KMS-11 (cell line): ENCODE data around the gene SYT9.

ENCODE experiments used
- H2AFZ ChIP-seq: fragments of 200-600 bp; sonication (generic); 2 replicates; pipeline ENCODE4 v1.6.1; 2016; ENCODE audit warnings: antibody characterized with exemption, mixed run types, low read depth
- H3K27ac ChIP-seq: fragments of 200-600 bp; sonication (generic); 2 replicates; pipeline ENCODE4 v1.6.1; 2016; ENCODE audit warnings: mild to moderate bottlenecking, mixed run types
- H3K27me3 ChIP-seq: fragments of 200-600 bp; sonication (generic); 2 replicates; pipeline ENCODE4 v1.6.1; 2017; ENCODE audit warnings: mild to moderate bottlenecking, low read depth, mixed run types, moderate library complexity; ENCODE audit not compliant: insufficient read depth
- H3K36me3 ChIP-seq: fragments of 200-600 bp; sonication (generic); 2 replicates; pipeline ENCODE4 v1.6.1; 2017; ENCODE audit warnings: mild to moderate bottlenecking, mixed run types; ENCODE audit not compliant: insufficient read depth
- H3K4me1 ChIP-seq: fragments of 200-600 bp; sonication (generic); 2 replicates; pipeline ENCODE4 v1.6.1; 2016; ENCODE audit warnings: mild to moderate bottlenecking, low read depth, mixed run types; ENCODE audit not compliant: poor library complexity, severe bottlenecking
- H3K4me2 ChIP-seq: fragments of 200-600 bp; sonication (generic); 2 replicates; pipeline ENCODE4 v1.7.0; 2016; ENCODE audit warnings: mild to moderate bottlenecking, mixed run types
- H3K4me3 ChIP-seq: fragments of 200-600 bp; sonication (generic); IDR thresholded peaks from 2 replicates; pipeline ENCODE4 v1.6.1; 2017; ENCODE audit warnings: low read depth, low read length, mixed read lengths; ENCODE audit not compliant: insufficient read depth
- H3K79me2 ChIP-seq: fragments of 200-600 bp; sonication (generic); 2 replicates; pipeline ENCODE4 v1.6.1; 2016; ENCODE audit warnings: low read depth, mixed run types; ENCODE audit not compliant: insufficient read depth
- H3K9ac ChIP-seq: fragments of 200-600 bp; sonication (generic); 2 replicates; pipeline ENCODE4 v1.6.1; 2016; ENCODE audit warnings: mild to moderate bottlenecking, mixed run types
- H4K20me1 ChIP-seq: fragments of 200-600 bp; sonication (generic); 2 replicates; pipeline ENCODE4 v1.6.1; 2016; ENCODE audit warnings: mild to moderate bottlenecking, mixed run types; ENCODE audit not compliant: insufficient read depth
- CTCF ChIP-seq: fragments of 200-600 bp; sonication (generic); conservative IDR thresholded peaks from 2 replicates; pipeline ENCODE4 v1.6.1; 2017; ENCODE audit warnings: low read depth, mild to moderate bottlenecking, antibody characterized with exemption, low read length, moderate library complexity, mixed read lengths

The SYT9 gene

GRCh38 chr11:7367803-7368202 lies 116.1 kb downstream of the SYT9 start:
- no peaks in the 10 kb centered on the region for H3K4me1 ChIP-seq
- no peak for TF ChIP-seq CTCF
- H2AFZ ChIP-seq: no peak overlapping the region
- H3K4me2 ChIP-seq: no peak overlapping the region
- H3K4me3 ChIP-seq: no peak overlapping the region
- H3K9ac ChIP-seq: no peak overlapping the region
- no peaks in the 10 kb centered on the region for H3K36me3 ChIP-seq
- no peaks in the 10 kb centered on the region for H3K79me2 ChIP-seq
- H4K20me1 ChIP-seq: no peaks in the 10 kb centered on the region
- H3K27me3 ChIP-seq: no peaks in the 10 kb centered on the region
- no peak overlapping the region for H3K27ac ChIP-seq

- no peak for TF ChIP-seq CTCF
- Histone ChIP-seq H3K4me2 (no peak overlapping the region), H3K9ac (no peak overlapping the region), H3K27ac (no peak overlapping the region), H4K20me1 (no peaks in the 10 kb centered on the region), H3K27me3 (no peaks in the 10 kb centered on the region), H3K4me3 (no peak overlapping the region), H3K4me1 (no peaks in the 10 kb centered on the region), H3K36me3 (no peaks in the 10 kb centered on the region), H3K79me2 (no peaks in the 10 kb centered on the region), H2AFZ (no peak overlapping the region)
These were observed 124.7 kb downstream of the SYT9 start for GRCh38 chr11:7376386-7376785.

DNA sequence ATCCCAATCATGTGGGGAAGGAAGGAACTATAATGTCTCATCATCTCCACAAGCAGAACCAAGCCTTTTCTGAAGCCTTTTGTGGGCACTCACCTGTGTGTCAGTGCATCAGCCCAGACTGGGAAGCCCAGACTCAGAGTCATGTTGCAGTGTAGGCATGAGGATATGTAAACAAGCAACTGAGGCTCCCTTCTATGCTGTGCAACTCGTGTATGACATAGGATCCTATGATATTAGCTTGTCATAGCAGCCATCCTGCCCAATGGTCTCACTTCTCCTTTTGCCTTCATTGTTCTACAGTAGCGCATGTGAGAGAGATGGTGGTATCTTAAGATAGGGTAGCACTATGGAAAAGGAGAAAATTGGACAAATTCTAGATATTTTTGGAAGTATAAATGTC lies 130.2 kb downstream of the SYT9 start:
- no peaks in the 10 kb centered on the region for H3K36me3 ChIP-seq
- H3K4me1 ChIP-seq: no peaks in the 10 kb centered on the region
- H3K4me3 ChIP-seq: no peak overlapping the region
- H2AFZ ChIP-seq: no peak overlapping the region
- H3K79me2 ChIP-seq: no peaks in the 10 kb centered on the region
- no peaks in the 10 kb centered on the region for H4K20me1 ChIP-seq
- no peak overlapping the region for H3K4me2 ChIP-seq
- H3K27ac ChIP-seq: no peak overlapping the region
- TF ChIP-seq CTCF: no peak
- no peak overlapping the region for H3K9ac ChIP-seq
- no peaks in the 10 kb centered on the region for H3K27me3 ChIP-seq

DNA sequence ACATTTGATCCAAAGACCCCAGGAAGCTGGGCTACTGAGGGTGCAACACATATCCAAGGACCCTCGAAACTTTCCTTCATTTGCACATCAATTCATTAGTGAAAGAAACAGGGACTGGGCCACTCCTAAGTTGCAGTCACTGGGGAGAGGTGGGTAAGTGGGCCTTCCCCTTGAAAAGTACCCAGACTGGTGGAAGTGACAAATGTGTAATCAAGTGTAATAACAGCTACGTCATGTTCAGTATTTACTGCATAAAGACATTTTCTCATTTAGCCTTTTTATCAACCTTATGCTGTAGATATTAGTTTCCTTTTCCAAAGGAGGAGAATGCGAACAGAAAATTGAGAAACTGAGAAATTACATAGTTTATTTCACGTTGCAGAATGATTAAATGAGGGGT lies 131.7 kb downstream of the SYT9 start:
- Histone ChIP-seq H2AFZ (no peak overlapping the region), H3K4me3 (no peak overlapping the region), H3K4me1 (no peaks in the 10 kb centered on the region), H4K20me1 (no peaks in the 10 kb centered on the region), H3K79me2 (no peaks in the 10 kb centered on the region), H3K27ac (no peak overlapping the region), H3K27me3 (no peaks in the 10 kb centered on the region), H3K9ac (no peak overlapping the region), H3K4me2 (no peak overlapping the region), H3K36me3 (no peaks in the 10 kb centered on the region)
- no peak for TF ChIP-seq CTCF

- Histone ChIP-seq H3K9ac (no peak overlapping the region), H3K27me3 (no peaks in the 10 kb centered on the region), H4K20me1 (no peaks in the 10 kb centered on the region), H3K4me2 (no peak overlapping the region), H3K79me2 (no peaks in the 10 kb centered on the region), H2AFZ (no peak overlapping the region), H3K27ac (no peak overlapping the region), H3K4me1 (no peaks in the 10 kb centered on the region), H3K36me3 (no peaks in the 10 kb centered on the region), H3K4me3 (no peak overlapping the region)
- no peak for TF ChIP-seq CTCF
These were observed 133.0 kb downstream of the SYT9 start for GRCh38 chr11:7384691-7385090.
